Esophagus muscularis mucosa (tissue), 4 donors: ENCODE results near the gene KRTAP4-11. TPM values are rescaled to one million over a fixed set of nuclear protein-coding genes. Genes with fewer than 3 reads are reported as not detected.
"Not testable (repeated sequence)": the region's sequence is repeated elsewhere in the genome, so short reads cannot be mapped to it uniquely, and the experiment has no call there.

ENCODE experiments used
- DNase-seq: peaks from one replicate; pipeline ENCODE4 v3.0.0-alpha.2; 2017; ENCODE audit errors: extremely low spot score
- H3K27ac ChIP-seq, 4 donors: fragments of 200-600 bp; sonication (generic); replicated peaks in 1 of 4; 1 replicate in 3 of 4; 2 replicates in 1 of 4; pipeline ENCODE4 v1.5.1; 2016 to 2019; ENCODE audit warnings: mild to moderate bottlenecking in 1 of 4
- H3K27me3 ChIP-seq, 4 donors: fragments of 200-600 bp; sonication (generic); one replicate each; pipeline versions ENCODE4 v1.5.1 to v1.6.0; 2016 to 2019
- H3K36me3 ChIP-seq, 4 donors: fragments of 200-600 bp; sonication (generic); one replicate each; pipeline ENCODE4 v1.5.1; 2016 to 2019
- H3K4me1 ChIP-seq, 4 donors: fragments of 200-600 bp; sonication (generic); one replicate each; pipeline ENCODE4 v1.5.1; 2016 to 2019
- H3K4me3 ChIP-seq, 4 donors: fragments of 200-600 bp; sonication (generic); 1 replicate in 2 of 4; 2 replicates in 2 of 4; pipeline ENCODE4 v1.5.1; 2016 to 2019; ENCODE audit warnings: mild to moderate bottlenecking in 4 of 4, moderate library complexity in 1 of 4
- H3K9me3 ChIP-seq, 4 donors: fragments of 200-600 bp; sonication (generic); 1 replicate in 3 of 4; 2 replicates in 1 of 4; pipeline ENCODE4 v1.5.1; 2016 to 2019
- EP300 ChIP-seq: sonication (generic); formaldehyde crosslinking; IDR thresholded peaks from one replicate; pipeline ENCODE4 v1.6.1; 2017; ENCODE audit warnings: antibody characterized with exemption
- POLR2A ChIP-seq: fragments of 450-650 bp; IDR thresholded peaks from one replicate; pipeline ENCODE4 v1.6.1; 2017; ENCODE audit warnings: antibody characterized with exemption, moderate library complexity, mild to moderate bottlenecking, low read depth
- POLR2AphosphoS5 ChIP-seq, 2 donors: sonication (generic); formaldehyde crosslinking; IDR thresholded peaks; one replicate each; pipeline ENCODE4 v1.6.1; 2017; ENCODE audit warnings: antibody characterized with exemption in 2 of 2
- WGBS: methylation state at CpG from one replicate; pipeline ENCODE4 v1.1.5; 2018; 5-methylcytosine and 5-hydroxymethylcytosine counted together
- intact Hi-C: fragments of 100-400 bp; cut with DNase I; formaldehyde crosslinking; loops from one replicate; pipeline ENCODE4 v1.15.1; 2023
- total RNA-seq, 4 donors: library from RNA; depleted of rRNA; stranded (reverse); fragments of >200 nt; gene quantifications; one replicate each; pipeline versions ENCODE4 v1.1.0 to v1.2.1, GENCODE V29; 2016
- TF ChIP-seq, protein P1 (sequence below), 3 experiments: fragments of 200-600 bp in 2 of 3; fragments of 450-650 bp in 1 of 3; sonication (generic) in 2 of 3; IDR thresholded peaks; one replicate each; pipeline ENCODE4 v1.5.1; 2017 to 2019; ENCODE audit warnings: antibody characterized with exemption in 3 of 3, mild to moderate bottlenecking in 2 of 3, moderate library complexity in 1 of 3

KRTAP4-11 gene
- total RNA-seq, 4 donors from 2014 or later = not detected

GRCh38 chr17:41125064-41125463 is 6.9 kb upstream of the KRTAP4-11 start:
- Histone ChIP-seq H3K9me3 (no peaks in the 10 kb centered on the region), H3K4me3 (no peak overlapping the region), H3K27me3 (peaks cover 0 to 9% (median 0%) of the 10 kb centered on the region in 4 donors), H3K4me1 (no peaks in the 10 kb centered on the region), H3K36me3 (no peaks in the 10 kb centered on the region), H3K27ac (no peak overlapping the region)
- TF ChIP-seq POLR2AphosphoS5 (IDR thresholded peaks at IDR 0.05) = no peak
- intact Hi-C loops = no loop called here
- 89% methylated on average over 2 of the region's 2 CpGs for WGBS
- DNase-seq = no peak

DNA sequence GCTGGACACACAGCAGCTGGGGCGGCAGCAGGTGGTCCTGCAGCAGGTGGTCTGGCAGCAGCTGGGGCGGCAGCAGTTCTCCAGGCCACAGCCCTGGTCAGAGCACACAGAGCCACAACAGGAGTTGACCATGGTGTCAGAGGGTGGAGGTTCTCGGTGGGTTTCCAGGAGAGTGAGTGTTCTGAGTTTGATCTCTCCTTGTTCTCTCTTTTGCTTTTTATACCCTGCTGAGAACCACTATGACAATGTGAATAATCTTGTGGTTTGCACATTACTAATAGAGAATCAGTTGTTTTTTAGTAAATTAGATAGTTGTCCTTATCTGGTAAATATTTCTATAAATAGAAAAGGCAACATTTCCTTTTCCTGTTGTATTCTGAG is 5.8 kb upstream of the KRTAP4-11 start, which contains the start of gene KRTAP4-12:
KRTAP4-12 (minus strand) TSS at position 192 of the 381 bp plus-strand sequence; CDS start at position 132, 60 bp downstream.
- H3K27me3 ChIP-seq, DNase-seq, intact Hi-C loops, H3K9me3 ChIP-seq, H3K27ac ChIP-seq, H3K4me1 ChIP-seq, H3K4me3 ChIP-seq, H3K36me3 ChIP-seq: not testable (repeated sequence)
- 82% methylated on average over 2 of the region's 3 CpGs for WGBS

DNA sequence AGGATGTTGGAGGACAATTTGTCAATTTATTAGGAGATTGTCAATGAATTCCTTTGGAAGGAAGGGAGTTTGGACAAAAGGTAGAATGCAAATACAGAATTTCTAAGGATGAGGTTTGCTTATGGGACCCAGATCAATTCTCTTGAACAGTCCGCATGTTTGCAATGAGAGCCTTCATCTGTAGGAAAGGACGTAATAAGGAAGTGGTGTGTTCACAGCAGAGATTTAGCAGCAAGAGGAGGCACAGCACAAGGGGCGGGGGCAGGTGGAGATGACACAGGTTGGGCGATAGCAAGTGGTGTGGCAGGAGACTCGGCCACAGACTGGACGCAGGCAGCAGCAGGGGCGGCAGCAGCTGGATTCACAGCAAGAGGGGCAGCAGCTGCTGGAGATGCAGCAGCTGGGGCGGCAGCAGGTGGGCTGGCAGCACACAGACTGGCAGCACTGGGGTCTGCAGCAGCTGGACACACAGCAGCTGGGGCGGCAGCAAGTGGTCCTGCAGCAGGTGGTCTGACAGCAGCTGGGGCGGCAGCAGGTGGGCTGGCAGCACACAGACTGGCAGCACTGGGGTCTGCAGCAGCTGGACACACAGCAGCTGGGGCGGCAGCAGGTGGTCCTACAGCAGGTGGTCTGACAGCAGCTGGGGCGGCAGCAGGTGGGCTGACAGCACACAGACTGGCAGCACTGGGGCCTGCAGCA is 5.3 kb upstream of the KRTAP4-11 start:
- H3K9me3 ChIP-seq, H3K4me3 ChIP-seq, intact Hi-C loops, H3K4me1 ChIP-seq, DNase-seq, H3K27ac ChIP-seq, H3K36me3 ChIP-seq, H3K27me3 ChIP-seq: not testable (repeated sequence)
- WGBS = 69% methylated on average over 8 of the region's 12 CpGs

- Histone ChIP-seq H3K9me3 (no peaks in the 10 kb centered on the region), H3K27me3 (peaks cover 0 to 18% (median 0%) of the 10 kb centered on the region in 4 donors), H3K27ac (no peak overlapping the region), H3K4me1 (no peaks in the 10 kb centered on the region), H3K4me3 (no peak overlapping the region), H3K36me3 (no peaks in the 10 kb centered on the region)
- DNase-seq = no peak
- no peak for TF ChIP-seq POLR2AphosphoS5 (IDR thresholded peaks at IDR 0.05)
- no peak for TF ChIP-seq EP300
- TF ChIP-seq, protein P1, sequence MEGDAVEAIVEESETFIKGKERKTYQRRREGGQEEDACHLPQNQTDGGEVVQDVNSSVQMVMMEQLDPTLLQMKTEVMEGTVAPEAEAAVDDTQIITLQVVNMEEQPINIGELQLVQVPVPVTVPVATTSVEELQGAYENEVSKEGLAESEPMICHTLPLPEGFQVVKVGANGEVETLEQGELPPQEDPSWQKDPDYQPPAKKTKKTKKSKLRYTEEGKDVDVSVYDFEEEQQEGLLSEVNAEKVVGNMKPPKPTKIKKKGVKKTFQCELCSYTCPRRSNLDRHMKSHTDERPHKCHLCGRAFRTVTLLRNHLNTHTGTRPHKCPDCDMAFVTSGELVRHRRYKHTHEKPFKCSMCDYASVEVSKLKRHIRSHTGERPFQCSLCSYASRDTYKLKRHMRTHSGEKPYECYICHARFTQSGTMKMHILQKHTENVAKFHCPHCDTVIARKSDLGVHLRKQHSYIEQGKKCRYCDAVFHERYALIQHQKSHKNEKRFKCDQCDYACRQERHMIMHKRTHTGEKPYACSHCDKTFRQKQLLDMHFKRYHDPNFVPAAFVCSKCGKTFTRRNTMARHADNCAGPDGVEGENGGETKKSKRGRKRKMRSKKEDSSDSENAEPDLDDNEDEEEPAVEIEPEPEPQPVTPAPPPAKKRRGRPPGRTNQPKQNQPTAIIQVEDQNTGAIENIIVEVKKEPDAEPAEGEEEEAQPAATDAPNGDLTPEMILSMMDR (IDR thresholded peaks at IDR 0.05) = no peak
- TF ChIP-seq POLR2A = no peak
- 89% methylated on average over 2 of the region's 2 CpGs for WGBS
- intact Hi-C loops = no loop called here
Measured at GRCh38 chr17:41121742-41122141, 3.6 kb upstream of the KRTAP4-11 start.

DNA sequence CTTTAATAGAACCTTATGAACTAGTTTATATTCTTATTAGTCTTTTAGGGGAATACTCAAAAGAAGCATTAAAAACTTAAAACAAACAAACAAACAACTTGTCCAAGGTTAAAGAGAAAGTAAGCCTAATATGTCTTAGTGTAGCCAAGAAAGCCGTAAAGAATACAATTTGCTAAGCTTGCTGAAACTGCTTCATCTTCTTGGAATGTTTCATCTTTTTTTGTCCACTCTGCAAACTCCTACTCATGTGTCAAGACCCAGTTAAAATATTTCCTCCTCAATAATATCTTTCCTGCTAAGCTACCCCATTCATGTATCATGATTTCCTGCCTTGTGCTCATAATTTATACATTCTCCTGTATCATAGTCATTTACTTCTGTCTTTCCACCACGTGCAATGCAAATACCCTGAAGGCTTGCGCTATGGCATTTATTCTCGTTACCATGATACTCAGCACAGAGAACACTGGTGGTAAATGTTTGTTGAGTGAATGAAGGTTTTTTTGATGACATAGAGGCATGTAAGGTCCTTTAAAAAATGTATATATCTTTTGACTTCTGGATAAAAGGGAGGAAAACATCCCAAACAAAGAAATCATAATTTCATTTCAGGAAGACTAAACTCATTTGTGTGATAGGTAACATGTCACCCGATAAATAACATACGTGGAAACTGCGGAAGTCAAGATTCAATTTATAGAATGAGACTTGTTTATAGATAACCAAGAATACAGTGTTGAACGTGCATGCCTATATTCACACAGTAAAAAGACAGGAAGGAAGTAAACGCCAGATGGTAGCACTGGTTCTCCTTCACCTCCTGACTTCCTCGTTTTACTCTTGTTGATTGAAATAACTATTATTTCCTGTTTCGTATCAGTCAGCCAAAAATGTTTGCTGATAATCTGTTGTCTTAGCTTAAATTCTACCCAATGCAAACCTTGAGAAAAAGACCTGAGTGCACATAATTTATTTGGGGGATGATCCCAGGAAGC is 1.8 kb upstream of the KRTAP4-11 start:
- H3K4me3 ChIP-seq, H3K9me3 ChIP-seq, intact Hi-C loops, H3K4me1 ChIP-seq, H3K27ac ChIP-seq, H3K36me3 ChIP-seq, DNase-seq: not testable (repeated sequence)
- 62% methylated on average over 11 of the region's 11 CpGs for WGBS
- H3K27me3 ChIP-seq = peaks cover 0 to 33% (median 0%) of the 10 kb centered on the region in 4 donors

DNA sequence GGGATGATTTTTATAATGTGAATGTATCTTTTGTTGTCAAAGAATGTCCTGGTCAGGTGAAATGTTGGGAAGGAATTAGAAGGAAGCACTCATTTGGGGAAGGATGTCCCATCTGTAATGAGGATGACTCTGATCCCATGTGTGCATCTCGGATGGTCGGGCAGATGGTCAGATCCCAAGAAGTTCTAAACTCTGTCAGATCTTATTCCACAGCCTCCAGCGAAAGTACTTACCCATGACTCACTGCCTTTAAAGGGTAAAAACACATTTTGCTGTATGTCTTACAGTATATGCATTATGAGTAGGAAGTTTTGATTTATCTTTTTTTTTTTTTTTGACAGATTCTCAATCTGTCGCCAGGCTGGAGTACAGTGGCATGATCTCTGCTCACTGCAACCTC is 548 bp upstream of the KRTAP4-11 start:
- Histone ChIP-seq H3K27ac (no peak overlapping the region), H3K36me3 (no peaks in the 10 kb centered on the region), H3K4me1 (no peaks in the 10 kb centered on the region), H3K27me3 (peaks cover 0 to 29% (median 0%) of the 10 kb centered on the region in 4 donors), H3K9me3 (no peaks in the 10 kb centered on the region), H3K4me3 (no peak overlapping the region)
- 84% methylated on average over 4 of the region's 4 CpGs for WGBS
- intact Hi-C loops = no loop called here
- DNase-seq = no peak
- TF ChIP-seq, protein P1 (IDR thresholded peaks at IDR 0.05) = no peak
